WTC11 (cell line): ENCODE measurements around the gene MAN1A2. TPM values are rescaled to one million over a fixed set of nuclear protein-coding genes. Genes with fewer than 3 reads are reported as not detected.

ENCODE experiments used
- ATAC-seq: fragments of 200-7000 bp; cut with Tn5 transposase; 2 replicates; pipeline ENCODE4 v1.10.0; 2021; ENCODE audit warnings: mild to moderate bottlenecking, moderate library complexity
- CTCF ChIA-PET: fragments of 300-600 bp; sonication (Branson Sonifier 250); formaldehyde crosslinking; loops from one replicate; lab custom pipeline; 2021; ENCODE audit warnings: antibody characterized with exemption; lab: Charles Lee
- POLR2A ChIA-PET: fragments of 350-600 bp; sonication (Branson Sonifier 250); formaldehyde crosslinking; loops from one replicate; lab custom pipeline; 2021; ENCODE audit warnings: antibody characterized with exemption; lab: Charles Lee
- DNase-seq: peaks from one replicate; pipeline ENCODE4 v3.0.0; 2021; ENCODE audit warnings: low spot score
- H3K27ac Mint-ChIP-seq: 2 replicates; pipeline ENCODE4 v1.8.0; 2021; ENCODE audit warnings: mixed read lengths
- H3K27me3 Mint-ChIP-seq: 2 replicates; pipeline ENCODE4 v1.8.0; 2021; ENCODE audit warnings: low read depth, mild to moderate bottlenecking, moderate library complexity, mixed read lengths
- H3K36me3 Mint-ChIP-seq: 2 replicates; pipeline ENCODE4 v1.8.0; 2021; ENCODE audit warnings: mixed read lengths
- H3K4me1 Mint-ChIP-seq: 2 replicates; pipeline ENCODE4 v1.8.0; 2022; ENCODE audit warnings: mixed read lengths
- H3K4me3 Mint-ChIP-seq: 2 replicates; pipeline ENCODE4 v1.8.0; 2021; ENCODE audit warnings: mild to moderate bottlenecking, moderate library complexity, mixed read lengths
- H3K9me3 Mint-ChIP-seq: 2 replicates; pipeline ENCODE4 v1.8.0; 2021; ENCODE audit warnings: mixed read lengths
- AR ChIP-seq: fragments of 250-450 bp; sonication (Bioruptor Pico); IDR thresholded peaks from 2 replicates; pipeline ENCODE4 v1.9.0; 2021; ENCODE audit warnings: mild to moderate bottlenecking
- CREM ChIP-seq: sonication (generic); formaldehyde crosslinking; IDR thresholded peaks from 2 replicates; pipeline ENCODE4 v1.8.1; 2022; ENCODE audit warnings: mild to moderate bottlenecking, missing genetic modification reagents, moderate library complexity
- E2F1 ChIP-seq: sonication (generic); formaldehyde crosslinking; IDR thresholded peaks from 2 replicates; pipeline ENCODE4 v1.8.0; 2022; ENCODE audit warnings: mild to moderate bottlenecking, missing genetic modification reagents
- E2F4 ChIP-seq: sonication (generic); formaldehyde crosslinking; IDR thresholded peaks from 2 replicates; pipeline ENCODE4 v1.8.1; 2022; ENCODE audit warnings: low read depth, mild to moderate bottlenecking, moderate library complexity, missing genetic modification reagents, borderline replicate concordance
- ETV6 ChIP-seq: sonication (generic); formaldehyde crosslinking; IDR thresholded peaks from 2 replicates; pipeline ENCODE4 v1.8.1; 2022; ENCODE audit warnings: mild to moderate bottlenecking, missing genetic modification reagents
- GTF2I ChIP-seq: fragments of 250-450 bp; sonication (Bioruptor Pico); conservative IDR thresholded peaks from 2 replicates; pipeline ENCODE4 v1.4.0; 2021; ENCODE audit warnings: mild to moderate bottlenecking
- IRF1 ChIP-seq: sonication (generic); formaldehyde crosslinking; IDR thresholded peaks from 2 replicates; pipeline ENCODE4 v1.8.0; 2023; ENCODE audit warnings: missing genetic modification reagents
- NFYB ChIP-seq: sonication (generic); formaldehyde crosslinking; conservative IDR thresholded peaks from 2 replicates; pipeline ENCODE4 v1.8.0; 2022; ENCODE audit warnings: low read depth, missing genetic modification reagents
- NR3C1 ChIP-seq: sonication (generic); formaldehyde crosslinking; conservative IDR thresholded peaks from 2 replicates; pipeline ENCODE4 v1.8.1; 2023; ENCODE audit warnings: low read depth, mild to moderate bottlenecking, missing genetic modification reagents
- PRDM15 ChIP-seq: sonication (generic); formaldehyde crosslinking; IDR thresholded peaks from 2 replicates; pipeline ENCODE4 v1.8.0; 2022; ENCODE audit warnings: missing genetic modification reagents
- SOX15 ChIP-seq: fragments of 250-450 bp; sonication (Bioruptor Pico); IDR thresholded peaks from 2 replicates; pipeline ENCODE4 v1.9.0; 2021; ENCODE audit warnings: mild to moderate bottlenecking
- TCF7 ChIP-seq: sonication (generic); formaldehyde crosslinking; IDR thresholded peaks from 2 replicates; pipeline ENCODE4 v1.8.0; 2022; ENCODE audit warnings: mild to moderate bottlenecking, low read depth, missing genetic modification reagents, moderate library complexity
- ZBTB43 ChIP-seq: sonication (generic); formaldehyde crosslinking; IDR thresholded peaks from 2 replicates; pipeline ENCODE4 v1.8.1; 2023; ENCODE audit warnings: mild to moderate bottlenecking, missing genetic modification reagents
- ZNF532 ChIP-seq: fragments of 250-450 bp; sonication (Bioruptor Pico); IDR thresholded peaks from 2 replicates; pipeline ENCODE4 v1.9.0; 2021; ENCODE audit warnings: mild to moderate bottlenecking, borderline replicate concordance
- total RNA-seq: library from RNA; stranded (reverse); gene quantifications from 3 replicates; pipeline ENCODE4 v1.2.3, GENCODE V29; 2021

Gene MAN1A2
- total RNA-seq, 1 experiment from 2014 or later, result 16.0 TPM

- peak overlapping the region; percentile 16; the same call in 1 of the 2 replicates for H3K27ac Mint-ChIP-seq
- ChIA-PET POLR2A (no interaction called here), CTCF (no interaction called here)
- peaks cover 28% of the 10 kb centered on the region for H3K4me1 Mint-ChIP-seq
- peaks cover 11% of the 10 kb centered on the region for H3K27me3 Mint-ChIP-seq
- H3K4me3 Mint-ChIP-seq, result no peak overlapping the region
- ATAC-seq (no peak), DNase-seq (no peak)
- no peak for TF ChIP-seq AR (CRISPR knock-in tag)
- no peak for TF ChIP-seq PRDM15 (CRISPR knock-in tag)
- no peak for TF ChIP-seq IRF1 (CRISPR knock-in tag)
- no peak for TF ChIP-seq E2F1 (CRISPR knock-in tag)
- TF ChIP-seq ZBTB43, result no peak
- TF ChIP-seq CREM (CRISPR knock-in tag), result no peak
- no peak for TF ChIP-seq SOX15 (CRISPR knock-in tag)
- TF ChIP-seq E2F4, result no peak
- TF ChIP-seq GTF2I, result no peak
- no peak for TF ChIP-seq NR3C1 (CRISPR knock-in tag)
- no peak for TF ChIP-seq NFYB (CRISPR knock-in tag)
- TF ChIP-seq TCF7 (CRISPR knock-in tag), result no peak
- TF ChIP-seq ZNF532, result no peak
- TF ChIP-seq ETV6 (CRISPR knock-in tag), result no peak
- H3K9me3 Mint-ChIP-seq, result peaks cover 13% of the 10 kb centered on the region
- peaks cover 6% of the 10 kb centered on the region; the same call in 1 of the 2 replicates for H3K36me3 Mint-ChIP-seq
These were observed 7.5 kb upstream of the MAN1A2 start for GRCh38 chr1:117359561-117360289.
